ENCODE data around the gene MAP3K1.

MAP3K1 gene

DNA sequence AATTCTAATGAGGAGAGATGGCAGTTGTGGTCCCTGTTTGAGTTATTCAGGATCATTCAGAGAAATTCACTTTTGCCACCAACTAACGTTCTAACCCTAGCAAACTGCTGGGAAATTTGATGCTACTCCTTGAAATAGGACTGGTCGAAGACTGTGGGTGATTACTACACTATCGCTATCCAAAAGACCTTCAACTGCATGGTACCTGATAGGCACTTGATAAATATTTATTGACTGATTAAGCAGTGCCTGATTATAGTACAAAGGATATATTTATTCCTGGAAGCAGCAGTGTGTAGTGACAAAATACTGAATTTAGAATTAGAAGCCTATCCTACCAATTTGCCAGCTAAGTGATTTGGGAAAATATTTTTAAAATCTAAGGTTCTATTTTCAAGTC lies 14.1 kb upstream of the MAP3K1 start:
- TF ChIP-seq POLR2AphosphoS5 (IDR thresholded peaks at IDR 0.05; ENCODE audit: low read depth, low read length) (no peak), SIN3A (IDR thresholded peaks at IDR 0.05; ENCODE audit: borderline replicate concordance, insufficient read depth, low read length) (no peak), FOXP2 (optimal IDR thresholded peaks at IDR 0.05; ENCODE audit: borderline replicate concordance, extremely low read depth, extremely low read length, insufficient read depth) (no peak), TAF1 (IDR thresholded peaks at IDR 0.05; ENCODE audit: borderline replicate concordance, insufficient read depth, low read length) (no peak)
- TF ChIP-seq, protein P1, sequence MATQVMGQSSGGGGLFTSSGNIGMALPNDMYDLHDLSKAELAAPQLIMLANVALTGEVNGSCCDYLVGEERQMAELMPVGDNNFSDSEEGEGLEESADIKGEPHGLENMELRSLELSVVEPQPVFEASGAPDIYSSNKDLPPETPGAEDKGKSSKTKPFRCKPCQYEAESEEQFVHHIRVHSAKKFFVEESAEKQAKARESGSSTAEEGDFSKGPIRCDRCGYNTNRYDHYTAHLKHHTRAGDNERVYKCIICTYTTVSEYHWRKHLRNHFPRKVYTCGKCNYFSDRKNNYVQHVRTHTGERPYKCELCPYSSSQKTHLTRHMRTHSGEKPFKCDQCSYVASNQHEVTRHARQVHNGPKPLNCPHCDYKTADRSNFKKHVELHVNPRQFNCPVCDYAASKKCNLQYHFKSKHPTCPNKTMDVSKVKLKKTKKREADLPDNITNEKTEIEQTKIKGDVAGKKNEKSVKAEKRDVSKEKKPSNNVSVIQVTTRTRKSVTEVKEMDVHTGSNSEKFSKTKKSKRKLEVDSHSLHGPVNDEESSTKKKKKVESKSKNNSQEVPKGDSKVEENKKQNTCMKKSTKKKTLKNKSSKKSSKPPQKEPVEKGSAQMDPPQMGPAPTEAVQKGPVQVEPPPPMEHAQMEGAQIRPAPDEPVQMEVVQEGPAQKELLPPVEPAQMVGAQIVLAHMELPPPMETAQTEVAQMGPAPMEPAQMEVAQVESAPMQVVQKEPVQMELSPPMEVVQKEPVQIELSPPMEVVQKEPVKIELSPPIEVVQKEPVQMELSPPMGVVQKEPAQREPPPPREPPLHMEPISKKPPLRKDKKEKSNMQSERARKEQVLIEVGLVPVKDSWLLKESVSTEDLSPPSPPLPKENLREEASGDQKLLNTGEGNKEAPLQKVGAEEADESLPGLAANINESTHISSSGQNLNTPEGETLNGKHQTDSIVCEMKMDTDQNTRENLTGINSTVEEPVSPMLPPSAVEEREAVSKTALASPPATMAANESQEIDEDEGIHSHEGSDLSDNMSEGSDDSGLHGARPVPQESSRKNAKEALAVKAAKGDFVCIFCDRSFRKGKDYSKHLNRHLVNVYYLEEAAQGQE (IDR thresholded peaks at IDR 0.05; ENCODE audit: insufficient read depth in 1 of 2, low read depth in 2 of 2, low read length in 2 of 2), result no peak

DNA sequence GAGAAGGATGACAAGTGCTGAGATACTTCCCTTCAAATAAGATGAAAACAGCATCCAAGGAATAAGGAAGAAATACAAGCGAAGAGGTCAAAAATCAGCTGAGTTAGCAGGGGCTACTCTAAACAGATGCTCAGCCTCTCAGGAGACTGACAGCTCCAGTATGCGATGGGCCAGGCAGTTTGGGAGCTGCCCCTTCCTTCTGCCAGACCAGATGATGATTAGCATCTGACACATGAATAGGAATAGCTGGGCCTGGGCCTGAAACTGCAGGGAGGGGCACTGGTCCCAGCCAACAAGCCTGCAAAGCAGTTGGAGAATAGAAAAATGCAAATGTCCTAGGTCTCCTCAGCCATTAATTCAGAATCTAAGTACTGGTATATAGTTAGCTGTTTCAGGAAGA lies 13.1 kb upstream of the MAP3K1 start:
- TF ChIP-seq, protein P1 (IDR thresholded peaks at IDR 0.05; ENCODE audit: insufficient read depth in 1 of 2, low read depth in 2 of 2, low read length in 2 of 2), result no peak
- TF ChIP-seq TAF1 (IDR thresholded peaks at IDR 0.05; ENCODE audit: borderline replicate concordance, insufficient read depth, low read length) (no peak), FOXP2 (optimal IDR thresholded peaks at IDR 0.05; ENCODE audit: borderline replicate concordance, extremely low read depth, extremely low read length, insufficient read depth) (no peak), SIN3A (IDR thresholded peaks at IDR 0.05; ENCODE audit: borderline replicate concordance, insufficient read depth, low read length) (no peak), POLR2AphosphoS5 (IDR thresholded peaks at IDR 0.05; ENCODE audit: low read depth, low read length) (no peak)

DNA sequence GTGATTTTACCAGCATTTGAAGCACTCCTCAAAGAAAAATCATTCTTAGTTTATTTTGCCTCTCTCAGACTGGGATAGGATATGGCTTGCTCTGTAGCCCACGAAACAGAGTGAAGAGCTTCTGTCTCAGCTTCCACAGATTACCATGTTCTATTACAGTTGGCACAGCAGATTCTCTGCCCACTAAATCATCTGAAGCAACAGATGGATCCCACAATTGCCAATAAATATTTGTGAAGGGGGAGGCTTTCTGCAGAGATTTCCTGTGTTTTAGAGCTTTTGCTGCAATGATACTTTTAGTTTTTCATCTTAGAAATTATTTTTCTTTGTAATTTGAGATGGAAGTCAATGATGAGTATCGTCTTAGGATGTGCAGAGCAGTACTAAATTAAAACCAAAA lies 12.3 kb upstream of the MAP3K1 start:
- no peak for TF ChIP-seq FOXP2 (optimal IDR thresholded peaks at IDR 0.05; ENCODE audit: borderline replicate concordance, extremely low read depth, extremely low read length, insufficient read depth)
- TF ChIP-seq, protein P1 (IDR thresholded peaks at IDR 0.05; ENCODE audit: insufficient read depth in 1 of 2, low read depth in 2 of 2, low read length in 2 of 2), result no peak
- TF ChIP-seq TAF1 (IDR thresholded peaks at IDR 0.05; ENCODE audit: borderline replicate concordance, insufficient read depth, low read length), result no peak
- TF ChIP-seq SIN3A (IDR thresholded peaks at IDR 0.05; ENCODE audit: borderline replicate concordance, insufficient read depth, low read length), result no peak
- TF ChIP-seq POLR2AphosphoS5 (IDR thresholded peaks at IDR 0.05; ENCODE audit: low read depth, low read length), result no peak

DNA sequence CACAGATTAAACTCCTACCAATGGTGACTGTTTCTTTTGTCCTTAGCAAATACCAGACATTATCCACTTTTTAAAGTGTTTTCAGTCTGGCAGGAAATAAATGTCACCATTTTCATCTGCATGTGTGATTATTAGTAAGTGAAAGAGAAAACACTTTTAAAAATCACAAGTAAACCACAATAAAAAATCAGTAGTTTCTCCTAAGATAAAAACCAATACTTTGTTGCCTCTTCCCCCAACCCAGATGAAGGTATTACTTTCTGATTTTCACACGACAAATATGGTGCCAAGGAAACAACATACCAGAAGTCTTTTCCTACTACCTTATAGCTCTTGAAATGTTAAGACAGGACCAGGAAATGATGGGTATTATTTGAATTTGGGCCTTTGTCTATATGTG lies 11.5 kb upstream of the MAP3K1 start:
- TF ChIP-seq, protein P1 (IDR thresholded peaks at IDR 0.05; ENCODE audit: insufficient read depth in 1 of 2, low read depth in 2 of 2, low read length in 2 of 2), result no peak
- no peak for TF ChIP-seq POLR2AphosphoS5 (IDR thresholded peaks at IDR 0.05; ENCODE audit: low read depth, low read length)
- no peak for TF ChIP-seq SIN3A (IDR thresholded peaks at IDR 0.05; ENCODE audit: borderline replicate concordance, insufficient read depth, low read length)
- no peak for TF ChIP-seq FOXP2 (optimal IDR thresholded peaks at IDR 0.05; ENCODE audit: borderline replicate concordance, extremely low read depth, extremely low read length, insufficient read depth)
- TF ChIP-seq TAF1 (IDR thresholded peaks at IDR 0.05; ENCODE audit: borderline replicate concordance, insufficient read depth, low read length), result no peak

DNA sequence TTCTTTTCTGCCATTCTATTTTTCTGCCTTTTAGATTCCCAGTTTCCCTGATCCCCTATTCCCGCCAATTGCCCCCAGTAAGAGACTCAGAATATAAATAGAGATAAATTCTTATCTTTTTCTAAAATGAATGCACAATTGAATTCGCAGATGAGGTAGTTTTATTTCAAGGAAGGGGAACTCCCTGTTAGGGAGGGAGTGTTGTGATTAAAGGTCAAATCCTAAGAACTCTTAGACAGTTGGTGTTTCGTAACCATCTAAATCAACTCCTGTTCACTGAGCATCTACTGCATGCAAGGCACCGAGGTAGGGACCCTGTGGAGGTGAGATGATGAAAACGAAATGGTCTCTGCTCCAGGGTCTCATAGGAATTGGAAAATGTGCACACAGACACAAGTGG lies 7.7 kb upstream of the MAP3K1 start:
- TF ChIP-seq, protein P1 (IDR thresholded peaks at IDR 0.05; ENCODE audit: insufficient read depth in 1 of 2, low read depth in 2 of 2, low read length in 2 of 2), result no peak
- TF ChIP-seq POLR2AphosphoS5 (IDR thresholded peaks at IDR 0.05; ENCODE audit: low read depth, low read length) (no peak), TAF1 (IDR thresholded peaks at IDR 0.05; ENCODE audit: borderline replicate concordance, insufficient read depth, low read length) (no peak), SIN3A (IDR thresholded peaks at IDR 0.05; ENCODE audit: borderline replicate concordance, insufficient read depth, low read length) (no peak), FOXP2 (optimal IDR thresholded peaks at IDR 0.05; ENCODE audit: borderline replicate concordance, extremely low read depth, extremely low read length, insufficient read depth) (no peak)

All from PFSK-1 (cell line).